Measurements from ENCODE around the gene INAFM2. TPM values are rescaled to one million over a fixed set of nuclear protein-coding genes. Genes with fewer than 3 reads are reported as not detected.

INAFM2 gene
- total and polyA plus RNA-seq, 2 experiments from 2014 or later: 186 to 217 TPM

GRCh38 chr15:40367686-40368611 is 44.5 kb downstream of the INAFM2 start:
- DNase-seq (ENCODE audit: low read depth in 1 of 2, low spot score in 1 of 2): peak; percentile 91 to 94
- peak; percentile 75 for TF ChIP-seq CTCF (IDR thresholded peaks at IDR 0.05; ENCODE audit: low read depth, low read length)
- Histone ChIP-seq H3K27ac (no peak overlapping the region), H3K36me3 (no peaks in the 10 kb centered on the region), H3K27me3 (peaks cover 8% of the 10 kb centered on the region), H3K4me3 (no peak overlapping the region), H3K9me3 (ENCODE audit: low read depth) (no peaks in the 10 kb centered on the region), H3K4me1 (ENCODE audit: low read depth) (no peaks in the 10 kb centered on the region)

GRCh38 chr15:40368719-40369473 is 45.4 kb downstream of the INAFM2 start:
- no peak overlapping the region for H3K27ac ChIP-seq
- H3K4me1 ChIP-seq (ENCODE audit: low read depth): no peaks in the 10 kb centered on the region
- H3K9me3 ChIP-seq (ENCODE audit: low read depth): no peaks in the 10 kb centered on the region
- no peak overlapping the region for H3K4me3 ChIP-seq
- no peak for DNase-seq (ENCODE audit: low read depth in 1 of 2, low spot score in 1 of 2)
- no peak for TF ChIP-seq CTCF (IDR thresholded peaks at IDR 0.05; ENCODE audit: low read depth, low read length)
- H3K27me3 ChIP-seq: peaks cover 8% of the 10 kb centered on the region
- H3K36me3 ChIP-seq: no peaks in the 10 kb centered on the region

- Histone ChIP-seq H3K4me3 (no peak overlapping the region), H3K27me3 (peaks cover 8% of the 10 kb centered on the region), H3K27ac (no peak overlapping the region), H3K9me3 (ENCODE audit: low read depth) (no peaks in the 10 kb centered on the region), H3K36me3 (no peaks in the 10 kb centered on the region), H3K4me1 (ENCODE audit: low read depth) (no peaks in the 10 kb centered on the region)
- TF ChIP-seq CTCF (IDR thresholded peaks at IDR 0.05; ENCODE audit: low read depth, low read length): no peak
- DNase-seq (ENCODE audit: low read depth in 1 of 2, low spot score in 1 of 2): no peak
These were observed 46.0 kb downstream of the INAFM2 start for GRCh38 chr15:40369474-40369869.

- no peaks in the 10 kb centered on the region for H3K36me3 ChIP-seq
- no peak for DNase-seq (ENCODE audit: low read depth in 1 of 2, low spot score in 1 of 2)
- TF ChIP-seq CTCF (IDR thresholded peaks at IDR 0.05; ENCODE audit: low read depth, low read length): no peak
- no peak overlapping the region for H3K4me3 ChIP-seq
- no peaks in the 10 kb centered on the region for H3K4me1 ChIP-seq (ENCODE audit: low read depth)
- H3K27me3 ChIP-seq: peaks cover 8% of the 10 kb centered on the region
- no peaks in the 10 kb centered on the region for H3K9me3 ChIP-seq (ENCODE audit: low read depth)
- no peak overlapping the region for H3K27ac ChIP-seq
These were observed 46.5 kb downstream of the INAFM2 start for GRCh38 chr15:40369971-40370370.

GRCh38 chr15:40372981-40373380 is 49.5 kb downstream of the INAFM2 start:
- Histone ChIP-seq H3K27ac (no peak overlapping the region), H3K4me1 (ENCODE audit: low read depth) (no peaks in the 10 kb centered on the region), H3K36me3 (no peaks in the 10 kb centered on the region), H3K4me3 (no peak overlapping the region), H3K9me3 (ENCODE audit: low read depth) (no peaks in the 10 kb centered on the region), H3K27me3 (peaks cover 3% of the 10 kb centered on the region)
- DNase-seq (ENCODE audit: low read depth in 1 of 2, low spot score in 1 of 2): no peak
- TF ChIP-seq CTCF (IDR thresholded peaks at IDR 0.05; ENCODE audit: low read depth, low read length): no peak

Other genes starting within 250 kb of the INAFM2 start
- 29.8 and 56.1 TPM in 2 replicates for gene BMF, start 214.8 kb upstream of the INAFM2 start, total RNA-seq
- 8.1 and 26.0 TPM in 2 replicates for gene BMF, start 214.8 kb upstream of the INAFM2 start, polyA plus RNA-seq
- 20.6 and 157 TPM in 2 replicates for gene BUB1B, start 162.6 kb upstream of the INAFM2 start, total RNA-seq
- 10.1 and 41.0 TPM in 2 replicates for gene BUB1B, start 162.6 kb upstream of the INAFM2 start, polyA plus RNA-seq
- 9.7 and 18.7 TPM in 2 replicates for gene PAK6, start 84.6 kb upstream of the INAFM2 start, total RNA-seq
- 4.2 and 8.3 TPM in 2 replicates for gene PAK6, start 84.6 kb upstream of the INAFM2 start, polyA plus RNA-seq
- 24.4 and 104 TPM in 2 replicates for gene ANKRD63, start 40.6 kb upstream of the INAFM2 start, total RNA-seq
- gene ANKRD63, start 40.6 kb upstream of the INAFM2 start, polyA plus RNA-seq: 13.7 and 45.7 TPM in 2 replicates
- 16.9 and 41.2 TPM in 2 replicates for gene PLCB2, start 15.8 kb upstream of the INAFM2 start, total RNA-seq
- gene PLCB2, start 15.8 kb upstream of the INAFM2 start, polyA plus RNA-seq: 28.3 and 45.9 TPM in 2 replicates
- 8.2 and 9.6 TPM in 2 replicates for gene CCDC9B, start 17.2 kb downstream of the INAFM2 start, total RNA-seq
- gene CCDC9B, start 17.2 kb downstream of the INAFM2 start, polyA plus RNA-seq: 12.5 and 14.6 TPM in 2 replicates
- gene PHGR1, start 27.3 kb downstream of the INAFM2 start, total RNA-seq: not detected in 2 replicates
- gene PHGR1, start 27.3 kb downstream of the INAFM2 start, polyA plus RNA-seq: not detected in 2 replicates
- 0.15 and 0.21 TPM in 2 replicates for gene DISP2, start 34.5 kb downstream of the INAFM2 start, total RNA-seq
- 0.05 TPM in 1 of 2 replicates, not detected in the other for gene DISP2, start 34.5 kb downstream of the INAFM2 start, polyA plus RNA-seq
- 25.6 and 84.3 TPM in 2 replicates for gene KNSTRN, start 59.0 kb downstream of the INAFM2 start, total RNA-seq
- 23.0 and 76.5 TPM in 2 replicates for gene KNSTRN, start 59.0 kb downstream of the INAFM2 start, polyA plus RNA-seq
- gene IVD, start 82.1 kb downstream of the INAFM2 start, total RNA-seq: 75.2 and 96.1 TPM in 2 replicates
- 114 and 130 TPM in 2 replicates for gene IVD, start 82.1 kb downstream of the INAFM2 start, polyA plus RNA-seq
- gene BAHD1, start 117.3 kb downstream of the INAFM2 start, total RNA-seq: 22.9 and 29.3 TPM in 2 replicates
- gene BAHD1, start 117.3 kb downstream of the INAFM2 start, polyA plus RNA-seq: 14.9 and 15.7 TPM in 2 replicates
- 18.3 and 24.4 TPM in 2 replicates for gene CHST14, start 147.3 kb downstream of the INAFM2 start, total RNA-seq
- gene CHST14, start 147.3 kb downstream of the INAFM2 start, polyA plus RNA-seq: 22.1 and 26.0 TPM in 2 replicates
- 16.7 and 20.2 TPM in 2 replicates for gene CCDC32, start 241.3 kb downstream of the INAFM2 start, total RNA-seq
- 22.6 and 26.2 TPM in 2 replicates for gene CCDC32, start 241.3 kb downstream of the INAFM2 start, polyA plus RNA-seq
- 20.3 and 22.7 TPM in 2 replicates for gene RPUSD2, start 245.6 kb downstream of the INAFM2 start, total RNA-seq
- 19.7 and 20.3 TPM in 2 replicates for gene RPUSD2, start 245.6 kb downstream of the INAFM2 start, polyA plus RNA-seq

Measured in cardiac muscle cell (in vitro differentiated cells and primary cell).